GF-D8 (cell line): ENCODE data around the gene RBBP7.

ENCODE experiments used
- DNase-seq: peaks from one replicate; lab custom pipeline; 2025; lab: John Stamatoyannopoulos, UW

Gene RBBP7

GRCh38 chrX:16870095-16870861, at the start of gene RBBP7:
Gene RBBP7 (minus strand): TSS chrX:16870362. CDS start chrX:16870053, 309 bp downstream.
- peak; percentile 68 for DNase-seq

GRCh38 chrX:16918979-16919378, 48.8 kb upstream of the RBBP7 start:
- DNase-seq = no peak

- DNase-seq = no peak
These were observed 47.0 kb upstream of the RBBP7 start for GRCh38 chrX:16917120-16917519.

GRCh38 chrX:16916561-16916960, 46.4 kb upstream of the RBBP7 start:
- no peak for DNase-seq

GRCh38 chrX:16914058-16914457, 43.9 kb upstream of the RBBP7 start:
- no peak for DNase-seq

- DNase-seq = no peak
These were observed 40.2 kb upstream of the RBBP7 start for GRCh38 chrX:16910376-16910775.

- no peak for DNase-seq
These were observed 33.3 kb upstream of the RBBP7 start for GRCh38 chrX:16903274-16904022.

- no peak for DNase-seq
These were observed 27.3 kb upstream of the RBBP7 start for GRCh38 chrX:16897445-16897844.

GRCh38 chrX:16892504-16893362, 22.6 kb upstream of the RBBP7 start:
- DNase-seq = peak; percentile 58

- no peak for DNase-seq
These were observed 15.5 kb upstream of the RBBP7 start for GRCh38 chrX:16885628-16886027.

GRCh38 chrX:16883487-16883804, 13.3 kb upstream of the RBBP7 start:
- DNase-seq = no peak

- peak; percentile 33 for DNase-seq
These were observed 12.7 kb upstream of the RBBP7 start for GRCh38 chrX:16882702-16883486.

- no peak for DNase-seq
These were observed 12.0 kb upstream of the RBBP7 start for GRCh38 chrX:16882169-16882568.

GRCh38 chrX:16876696-16877095, 6.5 kb upstream of the RBBP7 start:
- DNase-seq = no peak

- no peak for DNase-seq
These were observed 4.4 kb upstream of the RBBP7 start for GRCh38 chrX:16874458-16875095.

GRCh38 chrX:16873106-16873505, 2.9 kb upstream of the RBBP7 start:
- no peak for DNase-seq

- DNase-seq = peak; percentile 2
These were observed 977 bp upstream of the RBBP7 start for GRCh38 chrX:16870862-16871815.

- DNase-seq = no peak
These were observed 618 bp downstream of the RBBP7 start for GRCh38 chrX:16869393-16870094.

GRCh38 chrX:16868920-16869319, 1.2 kb downstream of the RBBP7 start:
- no peak for DNase-seq

- DNase-seq = no peak
These were observed 2.2 kb downstream of the RBBP7 start for GRCh38 chrX:16867947-16868346.
